HEK293 (cell line): ENCODE measurements around the gene CSNK1E.

ENCODE experiments used
- ATF2 ChIP-seq: fragments of 450-650 bp; formaldehyde crosslinking; IDR thresholded peaks from 2 replicates; pipeline ENCODE4 v1.5.1; 2016; ENCODE audit warnings: missing biosample characterization, missing genetic modification characterization, low read depth
- CTCF ChIP-seq: fragments of 450-650 bp; formaldehyde crosslinking; IDR thresholded peaks from 2 replicates; pipeline ENCODE4 v1.5.1; 2016; ENCODE audit warnings: missing biosample characterization, missing genetic modification characterization
- MZF1 ChIP-seq: fragments of 450-650 bp; formaldehyde crosslinking; IDR thresholded peaks from 2 replicates; pipeline ENCODE4 v1.5.1; 2017; ENCODE audit warnings: missing biosample characterization, missing genetic modification characterization, borderline replicate concordance
- PATZ1 ChIP-seq: fragments of 450-650 bp; formaldehyde crosslinking; IDR thresholded peaks from 2 replicates; pipeline ENCODE4 v1.5.1; 2016; ENCODE audit warnings: missing biosample characterization, missing genetic modification characterization
- SCRT2 ChIP-seq: fragments of 450-650 bp; formaldehyde crosslinking; IDR thresholded peaks from 2 replicates; pipeline ENCODE4 v1.5.1; 2016; ENCODE audit warnings: missing biosample characterization, missing genetic modification characterization
- ZBTB21 ChIP-seq: fragments of 450-650 bp; formaldehyde crosslinking; IDR thresholded peaks from 2 replicates; pipeline ENCODE4 v1.5.1; 2017; ENCODE audit warnings: missing biosample characterization, missing genetic modification characterization
- ZBTB8A ChIP-seq: fragments of 450-650 bp; formaldehyde crosslinking; IDR thresholded peaks from 2 replicates; pipeline ENCODE4 v1.5.1; 2016; ENCODE audit warnings: missing biosample characterization, missing genetic modification characterization
- ZNF169 ChIP-seq: fragments of 450-650 bp; formaldehyde crosslinking; IDR thresholded peaks from 2 replicates; pipeline ENCODE4 v1.5.1; 2016; ENCODE audit warnings: missing biosample characterization, missing genetic modification characterization
- ZNF629 ChIP-seq: fragments of 450-650 bp; formaldehyde crosslinking; IDR thresholded peaks from 2 replicates; pipeline ENCODE4 v1.5.1; 2017; ENCODE audit warnings: missing biosample characterization, missing genetic modification characterization
- ZXDB ChIP-seq: fragments of 450-650 bp; formaldehyde crosslinking; IDR thresholded peaks from 2 replicates; pipeline ENCODE4 v1.5.1; 2016; ENCODE audit warnings: missing biosample characterization, missing genetic modification characterization

- no peak for TF ChIP-seq ZNF169 (tag by site-specific recombination)
- TF ChIP-seq CTCF: no peak
- TF ChIP-seq ZBTB21 (tag by site-specific recombination): no peak
- TF ChIP-seq MZF1 (tag by site-specific recombination): no peak
- TF ChIP-seq ZBTB8A (tag by site-specific recombination): no peak
- TF ChIP-seq SCRT2 (tag by site-specific recombination): no peak
- TF ChIP-seq PATZ1 (tag by site-specific recombination): no peak
- no peak for TF ChIP-seq ATF2
- TF ChIP-seq ZNF629 (tag by site-specific recombination): no peak
- no peak for TF ChIP-seq ZXDB (tag by site-specific recombination)
Observed at GRCh38 chr22:38353701-38354100, 36.5 kb upstream of the CSNK1E start.
